Colonic mucosa (tissue), 4 donors: Measurements from ENCODE around the gene ZFP69. TPM values are rescaled to one million over a fixed set of nuclear protein-coding genes. Genes with fewer than 3 reads are reported as not detected.

Experiments
- DNase-seq: peaks from one replicate; pipeline ENCODE4 v3.0.0-alpha.2; 2020
- H3K27ac ChIP-seq: fragments of 200-600 bp; one replicate; pipeline ENCODE4 v1.8.0; 2021
- H3K27me3 ChIP-seq: fragments of 200-600 bp; one replicate; pipeline ENCODE4 v1.8.0; 2021
- H3K36me3 ChIP-seq: fragments of 200-600 bp; one replicate; pipeline ENCODE4 v1.8.0; 2021
- H3K4me1 ChIP-seq: fragments of 200-600 bp; one replicate; pipeline ENCODE4 v1.8.0; 2021; ENCODE audit warnings: mild to moderate bottlenecking
- H3K4me3 ChIP-seq: fragments of 200-600 bp; one replicate; pipeline ENCODE4 v1.8.0; 2021
- H3K9ac ChIP-seq, 2 donors: one replicate each; pipeline ENCODE4 v1.7.0; 2013; ENCODE audit warnings: control low read depth in 2 of 2, low read depth in 2 of 2, low read length in 2 of 2
- H3K9me3 ChIP-seq: fragments of 200-600 bp; one replicate; pipeline ENCODE4 v1.8.0; 2021
- intact Hi-C: fragments of 100-400 bp; cut with DNase I; formaldehyde crosslinking; loops from one replicate; pipeline ENCODE4 v1.14.1; 2022
- total RNA-seq, 2 donors: library from RNA; stranded (reverse); fragmentation: NEBNext Ultra II Directional in 1 of 2; extraction: Animal tissue kit (Norgen Biotek cat#: 25700) in 1 of 2; gene quantifications; one replicate each; pipeline ENCODE4 v1.2.1, GENCODE V29; 2021
- TF ChIP-seq, protein P1 (sequence below): fragments of 200-600 bp; IDR thresholded peaks from one replicate; pipeline ENCODE4 v1.8.0; 2022; ENCODE audit warnings: antibody characterized with exemption, mild to moderate bottlenecking
- donor health status: healthy.
- donor health status: DM: no; HTN: no; CAD: no.
- donor health status: DM: no; HTN: no; CAD: no.

ZFP69 gene
- total RNA-seq, 2 donors from 2014 or later = 2.1 to 2.7 TPM

DNA sequence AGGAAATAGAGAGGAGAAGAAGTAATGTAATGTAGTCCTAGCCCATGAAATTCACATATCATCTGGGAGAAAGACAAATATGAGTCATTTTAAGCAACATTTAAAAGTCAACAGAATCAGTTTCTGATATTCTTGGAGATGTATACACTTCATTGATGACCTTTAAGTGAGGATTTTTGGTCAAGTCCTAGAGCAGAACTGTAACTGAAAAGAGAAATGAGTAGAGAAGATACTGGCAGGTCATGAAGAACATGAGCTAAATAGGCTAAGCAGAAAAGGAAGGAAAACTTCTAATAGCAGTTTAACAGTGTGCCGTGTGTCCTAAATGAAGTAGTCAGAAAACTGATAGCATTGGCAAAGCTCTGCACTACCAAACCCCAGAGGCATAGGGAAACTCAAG, 22.2 kb upstream of the ZFP69 start:
- intact Hi-C loops = no loop called here
- H3K27ac ChIP-seq = no peak overlapping the region
- H3K27me3 ChIP-seq = no peaks in the 10 kb centered on the region
- no peak for DNase-seq
- H3K9me3 ChIP-seq = peaks cover 7% of the 10 kb centered on the region
- H3K36me3 ChIP-seq = no peaks in the 10 kb centered on the region
- TF ChIP-seq, protein P1, sequence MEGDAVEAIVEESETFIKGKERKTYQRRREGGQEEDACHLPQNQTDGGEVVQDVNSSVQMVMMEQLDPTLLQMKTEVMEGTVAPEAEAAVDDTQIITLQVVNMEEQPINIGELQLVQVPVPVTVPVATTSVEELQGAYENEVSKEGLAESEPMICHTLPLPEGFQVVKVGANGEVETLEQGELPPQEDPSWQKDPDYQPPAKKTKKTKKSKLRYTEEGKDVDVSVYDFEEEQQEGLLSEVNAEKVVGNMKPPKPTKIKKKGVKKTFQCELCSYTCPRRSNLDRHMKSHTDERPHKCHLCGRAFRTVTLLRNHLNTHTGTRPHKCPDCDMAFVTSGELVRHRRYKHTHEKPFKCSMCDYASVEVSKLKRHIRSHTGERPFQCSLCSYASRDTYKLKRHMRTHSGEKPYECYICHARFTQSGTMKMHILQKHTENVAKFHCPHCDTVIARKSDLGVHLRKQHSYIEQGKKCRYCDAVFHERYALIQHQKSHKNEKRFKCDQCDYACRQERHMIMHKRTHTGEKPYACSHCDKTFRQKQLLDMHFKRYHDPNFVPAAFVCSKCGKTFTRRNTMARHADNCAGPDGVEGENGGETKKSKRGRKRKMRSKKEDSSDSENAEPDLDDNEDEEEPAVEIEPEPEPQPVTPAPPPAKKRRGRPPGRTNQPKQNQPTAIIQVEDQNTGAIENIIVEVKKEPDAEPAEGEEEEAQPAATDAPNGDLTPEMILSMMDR = no peak
- H3K4me1 ChIP-seq = no peaks in the 10 kb centered on the region
- no peak overlapping the region for H3K4me3 ChIP-seq
- H3K9ac ChIP-seq = no peak overlapping the region

DNA sequence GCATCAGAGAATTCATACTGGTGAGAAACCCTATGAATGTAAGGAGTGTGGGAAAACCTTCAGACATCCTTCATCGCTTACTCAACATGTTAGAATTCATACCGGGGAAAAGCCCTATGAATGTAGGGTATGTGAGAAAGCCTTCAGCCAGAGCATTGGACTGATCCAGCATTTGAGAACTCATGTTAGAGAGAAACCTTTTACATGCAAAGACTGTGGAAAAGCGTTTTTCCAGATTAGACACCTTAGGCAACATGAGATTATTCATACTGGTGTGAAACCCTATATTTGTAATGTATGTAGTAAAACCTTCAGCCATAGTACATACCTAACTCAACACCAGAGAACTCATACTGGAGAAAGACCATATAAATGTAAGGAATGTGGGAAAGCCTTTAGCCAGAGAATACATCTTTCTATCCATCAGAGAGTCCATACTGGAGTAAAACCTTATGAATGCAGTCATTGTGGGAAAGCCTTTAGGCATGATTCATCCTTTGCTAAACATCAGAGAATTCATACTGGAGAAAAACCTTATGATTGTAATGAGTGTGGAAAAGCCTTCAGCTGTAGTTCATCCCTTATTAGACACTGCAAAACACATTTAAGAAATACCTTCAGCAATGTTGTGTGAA, 14.0 kb upstream of the ZFP69 start:
- DNase-seq = no peak
- no peaks in the 10 kb centered on the region for H3K4me1 ChIP-seq
- TF ChIP-seq, protein P1 = no peak
- no peaks in the 10 kb centered on the region for H3K36me3 ChIP-seq
- peaks cover 7% of the 10 kb centered on the region for H3K9me3 ChIP-seq
- H3K9ac ChIP-seq = no peak overlapping the region
- intact Hi-C loops = no loop called here
- H3K27ac ChIP-seq = no peak overlapping the region
- no peak overlapping the region for H3K4me3 ChIP-seq
- H3K27me3 ChIP-seq = no peaks in the 10 kb centered on the region

GRCh38 chr1:40469327-40469726, 7.8 kb upstream of the ZFP69 start:
- TF ChIP-seq, protein P1 = no peak
- intact Hi-C loops = no loop called here
- Histone ChIP-seq H3K4me3 (no peak overlapping the region), H3K36me3 (no peaks in the 10 kb centered on the region), H3K4me1 (no peaks in the 10 kb centered on the region), H3K9me3 (no peaks in the 10 kb centered on the region), H3K9ac (no peak overlapping the region), H3K27me3 (no peaks in the 10 kb centered on the region), H3K27ac (no peak overlapping the region)
- no peak for DNase-seq

- H3K27me3 ChIP-seq = no peaks in the 10 kb centered on the region
- no peaks in the 10 kb centered on the region for H3K36me3 ChIP-seq
- H3K9ac ChIP-seq = no peak overlapping the region
- TF ChIP-seq, protein P1 = no peak
- no peaks in the 10 kb centered on the region for H3K4me1 ChIP-seq
- H3K4me3 ChIP-seq = no peak overlapping the region
- H3K9me3 ChIP-seq = no peaks in the 10 kb centered on the region
- H3K27ac ChIP-seq = no peak overlapping the region
- intact Hi-C loops = no loop called here
- no peak for DNase-seq
Observed at GRCh38 chr1:40475268-40475667, 1.8 kb upstream of the ZFP69 start.

DNA sequence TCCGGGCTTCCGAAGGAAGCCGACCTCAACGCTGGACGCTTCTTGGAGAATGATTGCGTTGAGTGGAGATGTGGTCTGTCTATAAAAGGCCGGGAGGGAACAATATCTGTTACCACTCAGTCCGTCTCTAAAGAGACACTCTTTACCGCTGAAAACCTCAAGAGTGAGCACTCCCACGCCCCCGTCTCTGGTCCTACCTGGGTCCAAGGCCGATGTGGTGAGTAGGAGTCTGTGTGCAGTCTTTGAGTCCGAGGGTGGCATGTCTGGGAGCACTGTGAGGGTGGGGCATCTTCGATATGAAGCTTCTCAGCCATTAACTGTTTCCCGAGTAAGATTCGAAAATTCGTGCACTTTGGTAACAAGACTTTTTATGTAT, 576 bp downstream of the ZFP69 start:
- intact Hi-C loops = no loop called here
- peak overlapping the region; percentile 97 for H3K4me3 ChIP-seq
- H3K36me3 ChIP-seq = no peaks in the 10 kb centered on the region
- no peaks in the 10 kb centered on the region for H3K9me3 ChIP-seq
- TF ChIP-seq, protein P1 = no peak
- no peaks in the 10 kb centered on the region for H3K27me3 ChIP-seq
- H3K27ac ChIP-seq = peak overlapping the region; percentile 38
- H3K9ac ChIP-seq = peak overlapping the region; percentile 80 to 84
- DNase-seq = peak; percentile 31
- H3K4me1 ChIP-seq = no peaks in the 10 kb centered on the region
